GM18499 (cell line): ENCODE measurements around the gene ZNF57.
A peak's percentile ranks its signal among the peaks of the same experiment; 100 is the strongest.
"Not testable (repeated sequence)": the region's sequence is repeated elsewhere in the genome, so short reads cannot be mapped to it uniquely, and the experiment has no call there.

ENCODE experiments used
- ATAC-seq: cut with Tn5 transposase; IDR thresholded peaks from one replicate; pipeline ENCODE4 v1.9.1; 2021; ENCODE audit warnings: moderate number of reproducible peaks; ENCODE audit not compliant: insufficient read depth, unreplicated experiment

ZNF57 gene

GRCh38 chr19:2900296-2901252 lies at the start of gene ZNF57:
Gene ZNF57 (plus strand): TSS chr19:2900928. CDS start chr19:2901046, 118 bp downstream.
- ATAC-seq, result peak; percentile 83

GRCh38 chr19:2852598-2852997 lies 48.1 kb upstream of the ZNF57 start:
- no peak for ATAC-seq

GRCh38 chr19:2853015-2853606 lies 47.6 kb upstream of the ZNF57 start:
- ATAC-seq, result no peak

- ATAC-seq, result no peak
Observed at GRCh38 chr19:2854849-2855248, 45.9 kb upstream of the ZNF57 start.

- ATAC-seq, result no peak
Observed at GRCh38 chr19:2856457-2857050, 44.2 kb upstream of the ZNF57 start.

GRCh38 chr19:2858864-2859263 lies 41.9 kb upstream of the ZNF57 start:
- ATAC-seq, result no peak

GRCh38 chr19:2863816-2864215 lies 36.9 kb upstream of the ZNF57 start:
- no peak for ATAC-seq

- ATAC-seq, result no peak
Observed at GRCh38 chr19:2865334-2866100, 35.2 kb upstream of the ZNF57 start.

- no peak for ATAC-seq
Observed at GRCh38 chr19:2866495-2867024, 34.2 kb upstream of the ZNF57 start.

GRCh38 chr19:2867025-2867991 lies 33.4 kb upstream of the ZNF57 start, which contains the start of gene ZNF556:
Gene ZNF556 (plus strand): TSS chr19:2867335. CDS start chr19:2867422, 87 bp downstream.
- ATAC-seq, result no peak

- ATAC-seq, result no peak
Observed at GRCh38 chr19:2869618-2870017, 31.1 kb upstream of the ZNF57 start.

- not testable (repeated sequence) for ATAC-seq
Observed at GRCh38 chr19:2872175-2872574, 28.6 kb upstream of the ZNF57 start.

- no peak for ATAC-seq
Observed at GRCh38 chr19:2877398-2878331, 23.1 kb upstream of the ZNF57 start.

- no peak for ATAC-seq
Observed at GRCh38 chr19:2883686-2884439, 16.9 kb upstream of the ZNF57 start.

GRCh38 chr19:2885736-2886135 lies 15.0 kb upstream of the ZNF57 start:
- ATAC-seq, result no peak

GRCh38 chr19:2887391-2887914 lies 13.3 kb upstream of the ZNF57 start:
- ATAC-seq, result no peak

GRCh38 chr19:2888731-2889224 lies 11.9 kb upstream of the ZNF57 start:
- no peak for ATAC-seq
